HepG2 (cell line): ENCODE results near the gene DDX19B.
"Not testable (repeated sequence)": the region's sequence is repeated elsewhere in the genome, so short reads cannot be mapped to it uniquely, and the experiment has no call there.

Source experiments
- CREM ChIP-seq, 2 experiments: sonication (generic) in 1 of 2; formaldehyde crosslinking in 1 of 2; IDR thresholded peaks; 2 replicates each; pipeline versions ENCODE4 v1.4.0 to v1.6.1; 2016 to 2020; ENCODE audit warnings: antibody characterized with exemption in 1 of 2, mild to moderate bottlenecking in 1 of 2, missing genetic modification reagents in 1 of 2
- EZH2 ChIP-seq: conservative IDR thresholded peaks from 2 replicates; pipeline ENCODE4 v1.6.1; 2012; ENCODE audit warnings: mild to moderate bottlenecking, low read depth, low read length, moderate library complexity
- FOXA1 ChIP-seq, 2 experiments: fragments of 450-650 bp in 1 of 2; sonication (generic) in 1 of 2; formaldehyde crosslinking in 1 of 2; IDR thresholded peaks; 2 replicates each; pipeline versions ENCODE4 v1.4.0 to v1.6.1; 2016 to 2020; ENCODE audit warnings: missing genetic modification reagents in 1 of 2
- RNF2 ChIP-seq: fragments of 450-650 bp; conservative IDR thresholded peaks from 2 replicates; pipeline ENCODE4 v1.6.1; 2016; ENCODE audit warnings: low read depth
- ZNF282 ChIP-seq: fragments of 450-650 bp; IDR thresholded peaks from 2 replicates; pipeline ENCODE4 v1.6.1; 2018; ENCODE audit not compliant: partially characterized antibody
- ZNF432 ChIP-seq: sonication (generic); formaldehyde crosslinking; IDR thresholded peaks from 2 replicates; pipeline ENCODE4 v1.5.0; 2020; ENCODE audit warnings: missing genetic modification reagents, mild to moderate bottlenecking, borderline replicate concordance
- ZNF776 ChIP-seq: sonication (generic); formaldehyde crosslinking; IDR thresholded peaks from 2 replicates; pipeline ENCODE4 v1.4.0; 2020; ENCODE audit warnings: mild to moderate bottlenecking, missing genetic modification reagents
- TF ChIP-seq, protein P1 (sequence below): IDR thresholded peaks from 2 replicates; pipeline ENCODE4 v1.6.1; 2012; ENCODE audit warnings: inconsistent platforms

DNA sequence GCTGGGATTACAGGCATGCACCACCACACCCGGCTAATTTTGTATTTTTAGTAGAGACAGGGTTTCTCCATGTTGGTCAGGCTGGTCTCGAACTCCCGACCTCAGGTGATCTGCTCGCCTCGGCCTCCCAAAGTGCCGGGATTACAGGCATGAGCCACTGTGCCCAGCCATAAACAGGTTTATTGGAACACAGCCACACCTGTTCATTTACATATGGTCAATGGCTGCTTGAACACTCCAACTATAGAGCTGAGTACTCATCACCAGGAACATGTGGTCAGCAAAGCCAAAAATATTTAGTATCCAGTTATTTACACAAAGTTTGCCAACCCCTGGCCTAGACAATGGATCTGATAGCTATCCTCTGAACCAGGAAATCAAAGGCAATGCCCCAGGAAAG is 39.1 kb upstream of the DDX19B start:
- TF ChIP-seq RNF2; ZNF776; ZNF282; FOXA1 (IDR thresholded peaks at IDR 0.05); FOXA1 (CRISPR knock-in tag; IDR thresholded peaks at IDR 0.05); EZH2; CREM (IDR thresholded peaks at IDR 0.05); CREM (CRISPR knock-in tag; IDR thresholded peaks at IDR 0.05); ZNF432 (CRISPR knock-in tag): not testable (repeated sequence)
- TF ChIP-seq, protein P1, sequence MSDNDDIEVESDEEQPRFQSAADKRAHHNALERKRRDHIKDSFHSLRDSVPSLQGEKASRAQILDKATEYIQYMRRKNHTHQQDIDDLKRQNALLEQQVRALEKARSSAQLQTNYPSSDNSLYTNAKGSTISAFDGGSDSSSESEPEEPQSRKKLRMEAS = not testable (repeated sequence)
